NCI-H2227 treated with DMSO at 0.1 percent for 48 hours (cell line): ENCODE results near the gene TYW3.

Source experiments
- DNase-seq: peaks from one replicate; lab custom pipeline; 2025; lab: John Stamatoyannopoulos, UW

TYW3 gene

DNA sequence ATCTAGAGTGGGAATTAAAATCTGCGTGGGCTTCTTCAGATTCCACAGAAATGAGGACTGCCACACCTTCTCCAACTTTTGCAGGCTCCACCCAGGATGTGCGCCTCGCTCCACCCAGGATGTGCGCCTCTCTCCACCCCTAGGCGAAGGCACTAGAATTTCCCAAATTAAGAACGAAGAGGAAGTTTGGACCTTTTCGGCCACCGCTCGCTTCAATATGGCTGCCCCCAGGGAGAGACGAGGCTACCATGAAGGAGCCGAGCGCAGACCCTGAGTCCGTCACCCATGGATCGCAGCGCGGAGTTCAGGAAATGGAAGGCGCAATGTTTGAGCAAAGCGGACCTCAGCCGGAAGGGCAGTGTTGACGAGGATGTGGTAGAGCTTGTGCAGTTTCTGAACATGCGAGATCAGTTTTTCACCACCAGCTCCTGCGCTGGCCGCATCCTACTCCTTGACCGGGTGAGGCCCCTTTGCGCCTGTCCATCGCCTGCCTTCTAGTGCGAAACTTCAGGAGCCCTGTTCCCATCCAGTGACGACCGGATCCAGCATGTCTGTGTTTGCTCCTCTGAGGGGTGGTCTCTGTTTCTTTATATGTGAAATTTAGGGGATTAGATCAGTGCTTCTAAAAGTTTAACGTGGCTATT, at the start of gene TYW3, which contains the start of gene CRYZ:
TYW3 (plus strand) TSS at position 193 of the 644 bp plus-strand sequence; CDS start at position 286, 93 bp downstream.
CRYZ (minus strand) TSS at position 91 of the 644 bp plus-strand sequence. CDS start 8,229 bp downstream, outside the sequence.
- DNase-seq: peak; percentile 88

GRCh38 chr1:74683656-74684055, 49.3 kb upstream of the TYW3 start:
- no peak for DNase-seq

GRCh38 chr1:74684301-74684700, 48.7 kb upstream of the TYW3 start:
- DNase-seq: no peak

DNA sequence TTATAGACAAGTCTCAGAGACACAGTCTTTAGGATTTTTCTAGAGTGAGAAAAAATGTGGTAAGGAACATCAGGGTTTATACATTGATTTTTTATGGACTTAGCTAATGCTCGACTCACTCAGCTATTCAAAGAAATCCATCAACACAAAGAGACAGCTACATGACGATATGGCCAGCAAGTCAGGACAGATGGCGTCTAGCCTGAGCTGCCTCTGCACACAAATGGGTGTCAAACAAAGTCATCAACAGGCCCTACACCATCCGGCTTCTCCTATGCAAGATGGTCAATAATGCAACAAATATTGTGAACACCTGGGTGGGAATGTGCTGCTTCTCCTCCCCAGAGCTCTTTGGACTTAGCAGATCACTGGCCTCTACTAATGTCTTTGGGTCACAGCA, 46.0 kb upstream of the TYW3 start:
- no peak for DNase-seq

DNA sequence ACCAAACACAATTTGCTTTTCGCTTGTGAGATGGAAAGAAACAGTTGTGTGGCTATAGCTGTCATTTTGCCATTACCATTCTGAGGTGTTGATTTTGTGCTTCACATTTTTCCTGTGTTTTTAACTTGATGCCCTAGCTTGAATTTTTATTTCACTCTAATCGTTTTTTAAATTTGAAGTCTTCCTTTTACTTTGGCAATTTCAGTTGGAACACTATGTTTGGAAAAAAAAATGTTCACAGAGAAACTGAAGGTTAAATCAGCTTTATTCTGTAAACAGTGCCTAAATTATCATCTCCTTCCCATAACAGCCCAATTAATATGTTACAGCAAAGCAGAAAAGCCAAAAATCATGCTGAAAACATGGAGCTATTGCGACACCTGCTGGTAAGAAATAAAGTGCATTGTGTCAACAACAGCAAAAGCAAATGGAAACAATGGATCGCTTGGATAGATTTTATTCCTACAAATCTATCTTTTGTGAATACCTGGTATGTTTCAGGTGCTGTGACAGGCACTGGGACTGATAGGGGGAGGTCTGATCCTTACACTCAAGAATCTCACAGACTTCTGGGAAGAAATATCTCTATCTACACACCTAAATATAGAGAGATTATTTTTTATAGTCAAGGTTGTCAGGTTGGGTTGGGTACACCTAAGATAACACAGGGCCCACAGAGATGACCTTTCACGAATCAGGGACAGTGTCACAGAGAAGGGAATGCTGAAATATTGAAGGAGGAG, 43.2 kb upstream of the TYW3 start:
- DNase-seq: peak; percentile 40

DNA sequence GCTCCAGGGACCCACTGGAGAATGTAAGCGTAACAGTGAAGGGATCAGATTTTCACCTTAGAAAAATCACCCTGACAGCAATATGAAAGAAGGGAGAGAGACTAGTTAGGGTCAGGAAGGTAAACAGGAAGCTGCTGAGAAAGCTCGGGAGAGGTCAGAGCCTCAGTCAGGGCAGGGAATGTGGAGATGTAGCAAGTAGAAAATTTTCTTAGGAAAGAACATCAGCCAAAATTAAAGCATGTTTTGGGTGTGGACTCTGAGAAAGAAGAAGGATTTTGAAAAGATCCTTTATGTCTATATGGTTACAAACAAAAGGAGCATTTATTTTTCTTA, 42.6 kb upstream of the TYW3 start:
- no peak for DNase-seq

DNA sequence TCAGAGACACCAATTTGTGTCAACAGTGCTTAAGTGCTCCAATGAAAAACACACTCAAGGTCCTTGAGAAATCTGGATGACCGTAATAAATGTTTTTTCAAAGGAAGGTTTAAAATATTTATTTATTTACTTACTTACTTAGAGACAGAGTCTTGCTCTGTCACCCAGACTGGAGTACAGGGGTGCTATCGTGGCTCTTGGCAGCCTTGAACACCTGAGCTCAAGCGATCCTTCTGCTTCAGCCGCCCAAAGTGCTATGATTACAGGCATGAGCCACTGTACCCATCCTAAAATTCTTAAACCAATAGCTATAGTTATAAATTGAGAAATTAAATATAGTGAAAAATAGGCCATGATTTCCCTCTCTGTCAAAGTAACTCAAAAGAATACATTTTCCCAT, 42.0 kb upstream of the TYW3 start:
- peak; percentile 25 for DNase-seq

GRCh38 chr1:74693473-74693872, 39.5 kb upstream of the TYW3 start:
- DNase-seq: no peak

GRCh38 chr1:74697832-74698231, 35.1 kb upstream of the TYW3 start:
- DNase-seq: no peak

DNA sequence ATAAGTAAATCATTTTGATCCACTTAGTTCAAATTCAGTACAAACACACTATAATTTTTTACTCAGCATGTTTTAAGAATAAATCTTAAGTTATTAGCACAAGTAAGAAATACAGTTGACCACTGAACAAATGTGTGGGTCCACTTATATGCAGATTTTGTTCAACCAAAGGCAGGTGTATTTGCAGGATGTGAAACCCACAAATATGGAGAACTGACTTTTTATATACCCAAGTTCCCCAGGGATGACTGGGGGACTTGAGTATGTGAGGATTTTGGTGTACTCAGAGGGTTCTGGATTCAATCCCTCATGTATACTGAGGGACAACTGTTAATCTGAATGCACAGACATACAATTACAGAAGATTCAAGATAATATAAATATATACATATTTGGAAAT, 33.6 kb upstream of the TYW3 start:
- DNase-seq: no peak

- DNase-seq: no peak
Measured at GRCh38 chr1:74703386-74704182, 29.4 kb upstream of the TYW3 start.

DNA sequence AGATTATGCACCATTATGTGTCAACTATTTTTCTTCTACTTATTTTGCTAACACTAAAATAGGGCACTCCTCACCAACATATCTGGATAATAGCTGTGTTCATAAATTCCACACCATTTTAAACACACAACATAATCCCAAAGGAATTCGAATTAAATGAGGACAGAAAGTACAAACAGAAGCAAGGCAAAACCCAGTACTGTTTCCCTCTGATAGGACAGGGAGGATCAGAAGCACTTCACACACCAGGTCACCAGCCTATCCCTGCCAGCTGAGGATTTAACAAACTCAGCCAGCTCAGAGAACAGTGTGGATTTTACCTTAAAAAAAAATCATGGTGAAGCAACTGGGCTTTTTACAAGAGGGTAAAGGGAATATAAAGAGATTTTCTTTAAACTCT, 20.1 kb upstream of the TYW3 start:
- peak; percentile 16 for DNase-seq

GRCh38 chr1:74713849-74714248, 19.1 kb upstream of the TYW3 start:
- DNase-seq: no peak

GRCh38 chr1:74714429-74715235, 18.3 kb upstream of the TYW3 start:
- DNase-seq: no peak

DNA sequence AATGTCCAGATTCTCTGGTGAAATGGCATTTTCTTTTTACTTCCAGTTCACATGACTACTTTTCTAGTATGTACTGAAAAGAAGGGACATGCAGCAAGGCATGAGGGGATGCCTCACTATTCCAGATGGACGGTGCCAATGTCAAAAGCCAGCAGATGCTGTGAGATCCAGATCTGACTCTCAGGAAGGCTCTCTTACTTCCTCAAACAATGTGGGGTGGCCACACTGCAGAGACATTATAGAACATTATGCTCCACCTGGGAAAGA, 17.8 kb upstream of the TYW3 start:
- no peak for DNase-seq

DNA sequence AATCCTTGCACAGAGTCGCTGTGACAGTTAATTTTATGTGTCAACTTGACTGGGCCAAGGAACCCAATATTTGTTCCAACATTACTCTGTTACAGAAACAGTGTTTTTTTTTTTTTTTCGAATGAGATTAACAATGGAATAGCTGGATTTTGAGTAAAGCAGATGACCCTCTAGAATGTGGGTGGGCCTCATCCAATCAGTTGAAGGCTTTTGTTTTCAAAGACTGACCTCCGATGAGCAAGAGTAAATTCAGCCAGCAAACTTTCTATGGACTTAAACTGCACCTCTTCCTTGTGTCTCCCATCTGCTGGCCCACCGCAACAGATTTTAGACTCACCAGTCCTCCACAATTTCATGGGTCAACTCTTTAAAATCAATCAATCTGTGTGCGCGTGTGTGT, 17.1 kb upstream of the TYW3 start:
- no peak for DNase-seq

GRCh38 chr1:74716822-74717221, 16.1 kb upstream of the TYW3 start:
- DNase-seq: no peak

DNA sequence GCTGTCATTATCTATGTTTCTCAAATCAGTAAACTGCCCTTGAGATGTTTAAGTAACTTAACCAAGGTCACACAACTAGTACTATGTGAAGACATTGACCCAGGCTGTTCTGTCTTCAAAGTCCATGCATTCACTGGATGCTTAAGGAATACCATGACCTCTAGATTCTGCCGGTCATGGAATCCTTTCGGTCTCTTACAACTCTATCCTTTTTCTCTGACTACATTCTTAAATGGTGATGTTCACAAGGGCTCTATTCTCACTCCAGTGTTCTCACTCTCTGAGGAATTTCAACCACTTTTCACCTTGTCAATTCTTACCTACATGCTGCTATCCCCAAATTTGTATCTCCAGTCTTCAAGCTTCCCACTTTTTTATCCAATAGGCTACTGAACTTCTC, 15.3 kb upstream of the TYW3 start:
- DNase-seq: no peak

GRCh38 chr1:74726063-74726462, 6.9 kb upstream of the TYW3 start:
- no peak for DNase-seq

DNA sequence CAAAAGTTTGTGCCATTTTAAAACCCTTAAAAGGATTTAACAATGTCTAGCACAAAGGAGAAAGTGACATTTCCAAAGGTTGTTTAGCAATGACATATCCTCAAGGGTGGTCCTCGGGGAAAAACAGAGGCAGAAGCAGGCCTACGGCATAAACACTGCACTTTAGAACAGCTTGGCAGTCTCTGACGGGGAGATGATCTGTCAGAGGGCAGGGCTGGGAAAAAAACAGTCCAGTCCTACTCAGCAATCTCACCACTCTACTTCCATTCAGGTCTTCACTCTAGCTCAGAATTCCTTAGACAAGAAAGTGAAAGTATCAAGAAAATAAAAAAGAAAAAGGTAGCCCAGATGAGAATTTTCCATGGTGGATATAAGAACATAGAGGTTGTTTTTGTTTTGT, 4.2 kb upstream of the TYW3 start:
- DNase-seq: no peak

GRCh38 chr1:74729741-74730478, 3.0 kb upstream of the TYW3 start:
- DNase-seq: no peak
